Neural cell (in vitro differentiated cells): Measurements from ENCODE around the gene HELZ2. TPM values are rescaled to one million over a fixed set of nuclear protein-coding genes. Genes with fewer than 3 reads are reported as not detected.

ENCODE experiments used
- H2AFZ ChIP-seq: fragments of 200-600, 300-800 bp; sonication (generic), shearing (Covaris generic); 2 replicates; pipeline ENCODE4 v1.6.0; 2014; ENCODE audit warnings: low read depth, mild to moderate bottlenecking, antibody characterized with exemption, low read length, moderate library complexity
- H3F3A ChIP-seq: fragments of 200-600 bp; shearing (Covaris generic); 2 replicates; pipeline ENCODE4 v1.6.1; 2016; ENCODE audit warnings: mild to moderate bottlenecking, moderate library complexity, mixed read lengths, antibody characterized with exemption, low read length; ENCODE audit not compliant: insufficient read depth, poor library complexity, severe bottlenecking
- H3K27ac ChIP-seq: fragments of 200-600, 300-800 bp; sonication (generic), shearing (Covaris generic); 2 replicates; pipeline ENCODE4 v1.5.1; 2014; ENCODE audit warnings: mild to moderate bottlenecking, low read length, moderate library complexity
- H3K27me3 ChIP-seq: fragments of 300-800, 200-600 bp; sonication (generic), shearing (Covaris generic); 2 replicates; pipeline ENCODE4 v1.6.0; 2014; ENCODE audit warnings: mild to moderate bottlenecking, low read depth, low read length, moderate library complexity; ENCODE audit not compliant: insufficient read depth
- H3K36me3 ChIP-seq: fragments of 300-800, 200-600 bp; sonication (generic), shearing (Covaris generic); 2 replicates; pipeline ENCODE4 v1.5.1; 2014; ENCODE audit warnings: mild to moderate bottlenecking, antibody characterized with exemption, low read length, moderate library complexity; ENCODE audit not compliant: insufficient read depth
- H3K4me2 ChIP-seq: fragments of 300-800, 200-600 bp; sonication (generic), shearing (Covaris generic); 2 replicates; pipeline ENCODE4 v1.6.0; 2014; ENCODE audit warnings: mild to moderate bottlenecking, low read length
- H3K4me3 ChIP-seq: fragments of 300-800, 200-600 bp; sonication (generic), shearing (Covaris generic); 2 replicates; pipeline ENCODE4 v1.5.1; 2014; ENCODE audit warnings: mild to moderate bottlenecking, low read length, moderate library complexity
- H3K79me2 ChIP-seq: fragments of 200-600 bp; shearing (Covaris generic); replicated peaks from 2 replicates; pipeline ENCODE4 v1.6.0; 2014; ENCODE audit warnings: mild to moderate bottlenecking, low read length, moderate library complexity; ENCODE audit not compliant: insufficient read depth
- H3K9ac ChIP-seq: fragments of 300-800, 200-600 bp; sonication (generic), shearing (Covaris generic); 2 replicates; pipeline ENCODE4 v1.6.1; 2016; ENCODE audit warnings: mild to moderate bottlenecking, low read length, mixed read lengths
- H3K9me2 ChIP-seq: fragments of 200-600 bp; shearing (Covaris generic); 2 replicates; pipeline ENCODE4 v1.6.1; 2016; ENCODE audit warnings: mild to moderate bottlenecking, low read length, mixed read lengths; ENCODE audit not compliant: insufficient read depth
- H3K9me3 ChIP-seq: fragments of 200-600, 300-800 bp; sonication (generic), shearing (Covaris generic); 2 replicates; pipeline ENCODE4 v1.6.1; 2016; ENCODE audit warnings: mild to moderate bottlenecking, mixed run types, low read length, moderate library complexity, mixed read lengths
- H4K20me1 ChIP-seq: fragments of 200-600 bp; shearing (Covaris generic); 2 replicates; pipeline ENCODE4 v1.6.1; 2016; ENCODE audit warnings: mild to moderate bottlenecking, mixed run types; ENCODE audit not compliant: insufficient read depth
- CTCF ChIP-seq: fragments of 450-650 bp; IDR thresholded peaks from 2 replicates; pipeline ENCODE4 v1.5.1; 2014; ENCODE audit warnings: antibody characterized with exemption, mild to moderate bottlenecking, moderate library complexity; ENCODE audit not compliant: poor library complexity, severe bottlenecking
- EP300 ChIP-seq: fragments of 450-650 bp; conservative IDR thresholded peaks from 2 replicates; pipeline ENCODE4 v1.6.1; 2014; ENCODE audit warnings: antibody characterized with exemption, mild to moderate bottlenecking, moderate library complexity; ENCODE audit not compliant: poor library complexity, severe bottlenecking
- EZH2 ChIP-seq: fragments of 200-600, 300-800 bp; shearing (Covaris generic), sonication (generic); IDR thresholded peaks from 2 replicates; pipeline ENCODE4 v1.6.1; 2014; ENCODE audit warnings: antibody characterized with exemption, low read length, borderline replicate concordance, mild to moderate bottlenecking; ENCODE audit not compliant: insufficient read depth, poor library complexity, severe bottlenecking
- MXI1 ChIP-seq: fragments of 450-650 bp; conservative IDR thresholded peaks from 2 replicates; pipeline ENCODE4 v1.6.1; 2014; ENCODE audit warnings: antibody characterized with exemption, mild to moderate bottlenecking; ENCODE audit not compliant: poor library complexity, severe bottlenecking
- POLR2AphosphoS5 ChIP-seq: IDR thresholded peaks from 2 replicates; pipeline ENCODE4 v1.6.1; 2012
- RAD21 ChIP-seq: fragments of 450-650 bp; conservative IDR thresholded peaks from 2 replicates; pipeline ENCODE4 v1.6.1; 2014; ENCODE audit warnings: antibody characterized with exemption, mild to moderate bottlenecking, moderate library complexity
- REST ChIP-seq: IDR thresholded peaks from 2 replicates; pipeline ENCODE4 v1.6.1; 2012; ENCODE audit warnings: borderline replicate concordance
- SMC3 ChIP-seq: fragments of 450-650 bp; conservative IDR thresholded peaks from 2 replicates; pipeline ENCODE4 v1.6.1; 2014; ENCODE audit warnings: antibody characterized with exemption, mild to moderate bottlenecking, moderate library complexity; ENCODE audit not compliant: poor library complexity
- TAF1 ChIP-seq: IDR thresholded peaks from 2 replicates; pipeline ENCODE4 v1.6.1; 2012; ENCODE audit warnings: low read depth
- polyA plus RNA-seq: library from polyadenylated mRNA; depleted of rRNA; stranded (reverse); fragments of >200 nt; gene quantifications from 2 replicates; pipeline ENCODE4 v1.2.3, GENCODE V29; 2014

The HELZ2 gene
- polyA plus RNA-seq, 1 donor from 2014 or later, result 1.3 TPM

DNA sequence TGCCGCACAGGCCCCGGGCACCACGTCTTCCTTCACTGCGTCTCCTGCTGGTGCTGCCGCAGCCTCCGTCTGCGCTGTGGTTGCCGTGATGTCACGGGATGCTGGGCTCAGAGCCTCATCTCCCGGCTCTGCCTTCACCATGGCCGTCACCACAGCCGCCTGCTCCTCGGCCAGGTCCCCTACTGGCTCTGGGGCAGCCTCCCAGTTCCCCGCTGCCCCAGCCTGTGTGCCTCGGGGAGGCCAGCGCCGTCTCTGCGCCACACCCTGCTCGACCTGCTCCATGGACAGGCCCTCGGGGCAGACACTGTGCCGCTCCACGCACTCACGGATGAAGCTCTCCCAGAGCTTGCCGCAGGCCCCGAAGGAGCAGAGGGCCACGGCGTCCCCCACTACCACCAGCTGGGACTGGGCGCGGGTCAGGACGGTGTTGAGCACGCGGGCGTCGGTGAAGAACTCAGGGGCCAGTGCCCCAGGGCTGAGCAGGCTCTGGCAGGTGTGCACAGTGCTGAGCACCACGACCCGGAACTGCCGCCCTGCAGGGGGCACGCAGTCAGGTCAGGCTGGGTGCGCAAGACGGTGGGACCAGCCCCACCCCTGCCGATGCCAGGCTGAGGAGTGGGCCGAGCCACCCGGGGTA is 8.2 kb downstream of the HELZ2 start:
- TF ChIP-seq SMC3, result no peak
- no peak for TF ChIP-seq POLR2AphosphoS5
- TF ChIP-seq TAF1, result no peak
- no peak for TF ChIP-seq EZH2
- no peak for TF ChIP-seq REST
- no peak for TF ChIP-seq CTCF
- no peak for TF ChIP-seq EP300
- TF ChIP-seq MXI1, result no peak
- H3K36me3 ChIP-seq, result no peaks in the 10 kb centered on the region

GRCh38 chr20:63565021-63565698 is 8.9 kb downstream of the HELZ2 start:
- Histone ChIP-seq H2AFZ (no peak overlapping the region), H3F3A (no peaks in the 10 kb centered on the region), H3K4me3 (no peak overlapping the region), H3K9me3 (no peaks in the 10 kb centered on the region), H3K27ac (no peak overlapping the region), H3K9me2 (no peaks in the 10 kb centered on the region), H3K9ac (no peak overlapping the region), H3K79me2 (no peaks in the 10 kb centered on the region), H4K20me1 (no peaks in the 10 kb centered on the region), H3K27me3 (no peaks in the 10 kb centered on the region), H3K4me2 (no peak overlapping the region), H3K36me3 (no peaks in the 10 kb centered on the region)
- TF ChIP-seq EZH2 (no peak), RAD21 (no peak), CTCF (no peak), TAF1 (no peak), MXI1 (no peak), POLR2AphosphoS5 (no peak), SMC3 (no peak), REST (no peak), EP300 (no peak)

More for the DNA sequence above, 8.2 kb downstream of the HELZ2 start:
- Histone ChIP-seq H3K79me2 (no peaks in the 10 kb centered on the region), H3K4me2 (no peak overlapping the region), H3K9me3 (no peaks in the 10 kb centered on the region), H3K9me2 (no peaks in the 10 kb centered on the region), H3K4me3 (no peak overlapping the region), H3K27me3 (no peaks in the 10 kb centered on the region), H3K9ac (no peak overlapping the region), H2AFZ (no peak overlapping the region), H3F3A (no peaks in the 10 kb centered on the region), H4K20me1 (no peaks in the 10 kb centered on the region), H3K27ac (no peak overlapping the region)
